SK-N-DZ (cell line): ENCODE results near the gene PRKCE.

Experiments
- DNase-seq: peaks from one replicate; pipeline ENCODE4 v3.0.0-alpha.2; 2015; ENCODE audit warnings: low spot score

The PRKCE gene

GRCh38 chr2:45777996-45778719 is 126.7 kb downstream of the PRKCE start:
- DNase-seq: no peak

GRCh38 chr2:45778720-45779171 is 127.3 kb downstream of the PRKCE start:
- peak; percentile 49 for DNase-seq

- DNase-seq: no peak
Measured at GRCh38 chr2:45780541-45781463, 129.3 kb downstream of the PRKCE start.

GRCh38 chr2:45781464-45781811 is 130.0 kb downstream of the PRKCE start:
- DNase-seq: no peak

- no peak for DNase-seq
Measured at GRCh38 chr2:45782436-45782835, 131.0 kb downstream of the PRKCE start.

GRCh38 chr2:45782986-45783385 is 131.5 kb downstream of the PRKCE start:
- DNase-seq: peak; percentile 44

GRCh38 chr2:45786030-45786835 is 134.8 kb downstream of the PRKCE start:
- peak; percentile 85 for DNase-seq

- DNase-seq: no peak
Measured at GRCh38 chr2:45786836-45787357, 135.4 kb downstream of the PRKCE start.

- peak; percentile 79 for DNase-seq
Measured at GRCh38 chr2:45788401-45788800, 136.9 kb downstream of the PRKCE start.

GRCh38 chr2:45789317-45789716 is 137.8 kb downstream of the PRKCE start:
- DNase-seq: no peak

GRCh38 chr2:45789961-45790723 is 138.7 kb downstream of the PRKCE start:
- no peak for DNase-seq

GRCh38 chr2:45793305-45793962 is 142.0 kb downstream of the PRKCE start:
- no peak for DNase-seq

GRCh38 chr2:45794134-45794617 is 142.7 kb downstream of the PRKCE start:
- DNase-seq: no peak

- no peak for DNase-seq
Measured at GRCh38 chr2:45796500-45796899, 145.0 kb downstream of the PRKCE start.

- no peak for DNase-seq
Measured at GRCh38 chr2:45797451-45798230, 146.2 kb downstream of the PRKCE start.

GRCh38 chr2:45799679-45800381 is 148.4 kb downstream of the PRKCE start:
- no peak for DNase-seq

- no peak for DNase-seq
Measured at GRCh38 chr2:45802499-45803138, 151.1 kb downstream of the PRKCE start.
